Keratinocyte (primary cell): ENCODE measurements around the gene LATS2. TPM values are rescaled to one million over a fixed set of nuclear protein-coding genes. Genes with fewer than 3 reads are reported as not detected.

ENCODE experiments used
- DNase-seq: peaks from one replicate; pipeline ENCODE4 v3.0.0-alpha.2; 2011; ENCODE audit warnings: low read depth, missing footprints, low spot score
- FAIRE-seq: peaks from 2 replicates; lab custom pipeline; 2011; peaks lifted over from hg19 to GRCh38; lab: Jason Lieb, UNC
- H2AFZ ChIP-seq: 2 replicates; pipeline ENCODE4 v1.6.0; 2012; ENCODE audit warnings: low read length, control low read depth, inconsistent platforms; ENCODE audit not compliant: control insufficient read depth
- H3K27ac ChIP-seq: 2 replicates; pipeline ENCODE4 v1.5.1; 2011; ENCODE audit warnings: low read length; ENCODE audit not compliant: control insufficient read depth, insufficient read depth
- H3K27me3 ChIP-seq: 3 replicates; pipeline ENCODE4 v1.6.0; 2011; ENCODE audit warnings: low read length; ENCODE audit not compliant: control insufficient read depth, insufficient read depth; ENCODE audit errors: extremely low read depth
- H3K36me3 ChIP-seq, 2 experiments: 2 replicates in 1 of 2; 3 replicates in 1 of 2; pipeline ENCODE4 v1.5.1; 2011; ENCODE audit warnings: low read length in 2 of 2, mild to moderate bottlenecking in 1 of 2; ENCODE audit not compliant: control insufficient read depth in 2 of 2, insufficient read depth in 2 of 2; ENCODE audit errors: extremely low read depth in 1 of 2
- H3K4me1 ChIP-seq: 3 replicates; pipeline ENCODE4 v1.5.1; 2011; ENCODE audit warnings: low read length; ENCODE audit not compliant: control insufficient read depth, insufficient read depth; ENCODE audit errors: extremely low read depth
- H3K4me2 ChIP-seq: 3 replicates; pipeline ENCODE4 v1.6.0; 2011; ENCODE audit warnings: low read depth, low read length; ENCODE audit not compliant: control insufficient read depth, insufficient read depth; ENCODE audit errors: extremely low read depth
- H3K4me3 ChIP-seq, 3 experiments: fragments of 200-600 bp in 1 of 3; sonication (generic) in 1 of 3; 2 replicates in 2 of 3; 3 replicates in 1 of 3; pipeline ENCODE4 v1.5.1; 2011 to 2016; ENCODE audit warnings: low read length in 3 of 3, mild to moderate bottlenecking in 3 of 3, control low read depth in 2 of 3, inconsistent platforms in 1 of 3, low read depth in 1 of 3, mixed read lengths in 1 of 3, mixed run types in 1 of 3, moderate library complexity in 1 of 3; ENCODE audit not compliant: control insufficient read depth in 2 of 3, insufficient read depth in 2 of 3; ENCODE audit errors: extremely low read depth in 1 of 3
- H3K79me2 ChIP-seq: 2 replicates; pipeline ENCODE4 v1.6.0; 2012; ENCODE audit warnings: low read length; ENCODE audit not compliant: control insufficient read depth, insufficient read depth
- H3K9ac ChIP-seq: 3 replicates; pipeline ENCODE4 v1.6.0; 2011; ENCODE audit warnings: low read length; ENCODE audit not compliant: control insufficient read depth, insufficient read depth; ENCODE audit errors: extremely low read depth
- H3K9me1 ChIP-seq: 3 replicates; pipeline ENCODE4 v1.6.0; 2011; ENCODE audit warnings: low read length; ENCODE audit not compliant: control insufficient read depth, insufficient read depth; ENCODE audit errors: extremely low read depth
- H3K9me3 ChIP-seq: 2 replicates; pipeline ENCODE4 v1.5.1; 2012; ENCODE audit warnings: low read depth, low read length; ENCODE audit not compliant: control insufficient read depth
- H4K20me1 ChIP-seq: 3 replicates; pipeline ENCODE4 v1.6.0; 2011; ENCODE audit warnings: low read length; ENCODE audit not compliant: control insufficient read depth, insufficient read depth; ENCODE audit errors: extremely low read depth
- EZH2 ChIP-seq: IDR thresholded peaks from one replicate; pipeline ENCODE4 v1.6.1; 2012; ENCODE audit warnings: inconsistent platforms, mild to moderate bottlenecking, low read length, moderate library complexity
- dilution Hi-C: fragments of 300-500 bp; cut with MboI; formaldehyde crosslinking; loops from one replicate; pipeline ENCODE4 v1.7.0; 2020; ENCODE audit warnings: low sequenced_read_pairs; ENCODE audit not compliant: extremely low pct_ligation_motif_present
- polyA plus RNA-seq, 5 experiments: library from polyadenylated mRNA; depleted of rRNA in 3 of 5; stranded (reverse) in 3 of 5; stranded (forward) in 1 of 5; unstranded in 1 of 5; fragments of >200 nt; gene quantifications; 1 replicate in 1 of 5; 2 replicates in 3 of 5; 3 replicates in 1 of 5; pipeline versions ENCODE4 v1.2.1 to v1.2.3, GENCODE V29; 2011 to 2012; ENCODE audit warnings: missing spikeins in 2 of 5, low read depth in 1 of 5, low replicate concordance in 1 of 5
- TF ChIP-seq, protein P1 (sequence below), 3 experiments: IDR thresholded peaks in 1 of 3; conservative IDR thresholded peaks in 1 of 3; optimal IDR thresholded peaks in 1 of 3; 2 replicates in 2 of 3; 3 replicates in 1 of 3; pipeline versions ENCODE3 to v1.5.1; 2011; ENCODE audit warnings: low read length in 3 of 3, mild to moderate bottlenecking in 3 of 3, moderate library complexity in 2 of 3, control low read depth in 1 of 3, inconsistent platforms in 1 of 3; ENCODE audit not compliant: insufficient read depth in 2 of 3; ENCODE audit errors: extremely low read depth in 1 of 3

Gene LATS2
- polyA plus RNA-seq, 1 donor (not counting 4 experiments of a cell fraction or from before 2014, with no cell fraction given) = 6.7 TPM

DNA sequence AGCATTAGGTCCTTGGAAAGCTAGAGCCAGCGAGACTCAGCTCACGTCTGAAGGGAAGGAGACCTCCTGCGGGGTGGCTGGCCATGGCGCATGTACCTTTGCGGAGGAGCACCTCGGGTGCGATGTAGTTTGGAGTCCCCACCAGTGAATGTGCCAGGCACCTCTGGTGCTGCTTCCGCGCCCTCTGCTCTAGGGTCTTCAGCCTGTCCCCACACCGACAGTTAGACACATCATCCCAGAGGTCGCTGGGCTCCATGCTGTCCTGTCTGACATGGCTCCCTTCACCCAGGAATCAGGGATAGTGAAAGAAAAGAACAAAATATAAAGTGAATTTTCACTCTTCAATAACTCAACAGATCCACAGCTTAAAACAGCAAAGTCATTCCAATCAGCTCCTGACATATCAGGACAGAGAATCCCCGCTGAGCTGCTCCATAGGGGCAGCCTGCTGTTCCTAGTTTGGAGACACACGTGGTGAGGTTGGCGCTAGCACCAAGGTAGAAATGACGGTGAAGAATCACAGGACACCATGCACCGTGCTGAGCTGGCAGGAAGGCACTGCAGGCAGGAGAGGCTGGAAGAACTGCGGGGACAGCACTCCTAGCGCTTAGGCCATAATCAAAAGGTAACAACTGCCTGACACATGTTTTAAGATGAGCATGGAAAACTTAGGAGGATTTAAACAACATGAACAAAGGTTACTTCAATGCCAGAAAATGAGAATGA is 79.9 kb downstream of the LATS2 start:
- Histone ChIP-seq H3K4me1 (no peaks in the 10 kb centered on the region), H3K79me2 (peaks cover 11% of the 10 kb centered on the region)

DNA sequence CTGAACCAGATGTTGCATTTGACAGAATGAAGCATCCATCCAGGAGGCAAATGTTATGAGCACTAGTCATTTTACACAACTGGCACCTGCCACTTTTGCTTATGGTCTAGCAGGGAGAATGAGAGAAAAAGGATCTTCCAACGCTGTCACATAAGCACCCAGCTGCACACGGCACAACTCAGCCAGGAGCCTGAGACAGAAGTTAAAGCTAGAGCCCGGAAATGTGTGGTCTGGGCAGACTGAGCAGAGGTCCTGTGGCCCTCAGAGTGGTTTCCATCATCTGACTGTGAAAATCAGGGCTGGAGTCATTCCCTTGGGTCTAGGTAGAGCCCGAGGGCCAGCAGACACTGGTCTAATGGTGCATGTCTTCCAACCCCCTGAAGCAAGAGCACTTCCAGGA is 80.5 kb downstream of the LATS2 start:
- Histone ChIP-seq H3K4me3 (no peak overlapping the region), H4K20me1 (no peaks in the 10 kb centered on the region), H3K4me1 (no peaks in the 10 kb centered on the region), H3K4me2 (no peak overlapping the region), H3K79me2 (peaks cover 5% of the 10 kb centered on the region), H3K9me1 (peaks cover 2% of the 10 kb centered on the region), H3K36me3 (peaks cover 19 to 31% of the 10 kb centered on the region in 2 experiments), H3K27ac (no peak overlapping the region), H3K9me3 (no peaks in the 10 kb centered on the region), H3K9ac (no peak overlapping the region), H3K27me3 (no peaks in the 10 kb centered on the region), H2AFZ (no peak overlapping the region)
- DNase-seq (no peak), FAIRE-seq (no peak)
- dilution Hi-C loops = no loop called here
- no peak for TF ChIP-seq EZH2
- TF ChIP-seq, protein P1, sequence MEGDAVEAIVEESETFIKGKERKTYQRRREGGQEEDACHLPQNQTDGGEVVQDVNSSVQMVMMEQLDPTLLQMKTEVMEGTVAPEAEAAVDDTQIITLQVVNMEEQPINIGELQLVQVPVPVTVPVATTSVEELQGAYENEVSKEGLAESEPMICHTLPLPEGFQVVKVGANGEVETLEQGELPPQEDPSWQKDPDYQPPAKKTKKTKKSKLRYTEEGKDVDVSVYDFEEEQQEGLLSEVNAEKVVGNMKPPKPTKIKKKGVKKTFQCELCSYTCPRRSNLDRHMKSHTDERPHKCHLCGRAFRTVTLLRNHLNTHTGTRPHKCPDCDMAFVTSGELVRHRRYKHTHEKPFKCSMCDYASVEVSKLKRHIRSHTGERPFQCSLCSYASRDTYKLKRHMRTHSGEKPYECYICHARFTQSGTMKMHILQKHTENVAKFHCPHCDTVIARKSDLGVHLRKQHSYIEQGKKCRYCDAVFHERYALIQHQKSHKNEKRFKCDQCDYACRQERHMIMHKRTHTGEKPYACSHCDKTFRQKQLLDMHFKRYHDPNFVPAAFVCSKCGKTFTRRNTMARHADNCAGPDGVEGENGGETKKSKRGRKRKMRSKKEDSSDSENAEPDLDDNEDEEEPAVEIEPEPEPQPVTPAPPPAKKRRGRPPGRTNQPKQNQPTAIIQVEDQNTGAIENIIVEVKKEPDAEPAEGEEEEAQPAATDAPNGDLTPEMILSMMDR (optimal IDR thresholded peaks at IDR 0.05 in 1 of 3, IDR thresholded peaks at IDR 0.05 in 1 of 3, conservative IDR thresholded peaks at IDR 0.05 in 1 of 3; ENCODE audit: extremely low read depth in 1 of 3, insufficient read depth in 2 of 3, low read length in 3 of 3) = no peak

More for the DNA sequence above, 79.9 kb downstream of the LATS2 start:
- FAIRE-seq (no peak), DNase-seq (no peak)
- no peak overlapping the region for H3K4me3 ChIP-seq
- H3K36me3 ChIP-seq = peaks cover 19 to 31% of the 10 kb centered on the region in 2 experiments
- no peaks in the 10 kb centered on the region for H4K20me1 ChIP-seq
- no peak overlapping the region for H3K27ac ChIP-seq
- no peak overlapping the region for H2AFZ ChIP-seq
- dilution Hi-C loops = no loop called here
- H3K9ac ChIP-seq = no peak overlapping the region
- H3K9me3 ChIP-seq = no peaks in the 10 kb centered on the region
- no peaks in the 10 kb centered on the region for H3K27me3 ChIP-seq
- TF ChIP-seq, protein P1 (optimal IDR thresholded peaks at IDR 0.05 in 1 of 3, IDR thresholded peaks at IDR 0.05 in 1 of 3, conservative IDR thresholded peaks at IDR 0.05 in 1 of 3; ENCODE audit: extremely low read depth in 1 of 3, insufficient read depth in 2 of 3, low read length in 3 of 3) = no peak
- TF ChIP-seq EZH2 = no peak
- H3K9me1 ChIP-seq = peaks cover 2% of the 10 kb centered on the region
- H3K4me2 ChIP-seq = no peak overlapping the region
